Measurements from ENCODE around the gene SDHD.

DNA sequence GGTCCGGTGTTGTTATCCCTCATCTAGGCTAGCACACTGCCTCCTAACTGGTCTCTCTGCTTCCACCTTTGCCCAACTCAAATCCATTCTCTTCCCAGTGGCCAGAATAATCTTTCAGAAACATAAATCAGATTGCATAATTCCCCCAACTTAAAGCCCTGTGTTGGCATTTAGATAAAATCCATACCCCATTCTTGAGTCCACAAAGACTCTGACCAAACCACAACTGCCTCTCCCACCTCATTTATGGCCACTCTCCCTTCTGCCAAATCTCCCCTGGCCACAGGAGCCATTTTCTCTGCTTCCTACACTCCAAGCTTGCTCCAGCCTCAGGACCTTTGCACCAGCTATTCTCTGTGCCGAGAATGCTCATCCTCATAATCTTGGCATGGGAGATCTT is 40.4 kb downstream of the SDHD start:
- TF ChIP-seq CTCF (IDR thresholded peaks at IDR 0.05; ENCODE audit: poor library complexity) (no peak), EZH2 (IDR thresholded peaks at IDR 0.05; ENCODE audit: borderline replicate concordance) (no peak), EZH2phosphoT487 (IDR thresholded peaks at IDR 0.05; ENCODE audit: low read depth, severe bottlenecking, unreplicated experiment) (no peak)

Measured in hepatocyte (in vitro differentiated cells).